WTC11 (cell line): Measurements from ENCODE around the gene UNC50.

Source experiments
- AR ChIP-seq: fragments of 250-450 bp; sonication (Bioruptor Pico); IDR thresholded peaks from 2 replicates; pipeline ENCODE4 v1.9.0; 2021; ENCODE audit warnings: mild to moderate bottlenecking
- JUN ChIP-seq: sonication (generic); formaldehyde crosslinking; IDR thresholded peaks from 2 replicates; pipeline ENCODE4 v1.8.0; 2023; ENCODE audit warnings: mild to moderate bottlenecking, missing genetic modification reagents
- ZNF138 ChIP-seq: sonication (generic); formaldehyde crosslinking; conservative IDR thresholded peaks from 2 replicates; pipeline ENCODE4 v1.8.1; 2022; ENCODE audit warnings: mild to moderate bottlenecking, moderate library complexity, missing genetic modification reagents
- ZNF232 ChIP-seq: sonication (generic); formaldehyde crosslinking; IDR thresholded peaks from 2 replicates; pipeline ENCODE4 v1.8.0; 2022; ENCODE audit warnings: mild to moderate bottlenecking, missing genetic modification reagents
- TF ChIP-seq, protein P1 (sequence below): fragments of 200-600 bp; IDR thresholded peaks from 2 replicates; pipeline ENCODE4 v1.8.0; 2022; ENCODE audit warnings: antibody characterized with exemption
- TF ChIP-seq, protein P2 (sequence below): sonication (generic); formaldehyde crosslinking; IDR thresholded peaks from 2 replicates; pipeline ENCODE4 v1.8.0; 2022; ENCODE audit warnings: mild to moderate bottlenecking, missing genetic modification reagents
- TF ChIP-seq, protein P3 (sequence below): sonication (generic); formaldehyde crosslinking; IDR thresholded peaks from 2 replicates; pipeline ENCODE4 v1.8.1; 2023; ENCODE audit warnings: mild to moderate bottlenecking, missing genetic modification reagents

DNA sequence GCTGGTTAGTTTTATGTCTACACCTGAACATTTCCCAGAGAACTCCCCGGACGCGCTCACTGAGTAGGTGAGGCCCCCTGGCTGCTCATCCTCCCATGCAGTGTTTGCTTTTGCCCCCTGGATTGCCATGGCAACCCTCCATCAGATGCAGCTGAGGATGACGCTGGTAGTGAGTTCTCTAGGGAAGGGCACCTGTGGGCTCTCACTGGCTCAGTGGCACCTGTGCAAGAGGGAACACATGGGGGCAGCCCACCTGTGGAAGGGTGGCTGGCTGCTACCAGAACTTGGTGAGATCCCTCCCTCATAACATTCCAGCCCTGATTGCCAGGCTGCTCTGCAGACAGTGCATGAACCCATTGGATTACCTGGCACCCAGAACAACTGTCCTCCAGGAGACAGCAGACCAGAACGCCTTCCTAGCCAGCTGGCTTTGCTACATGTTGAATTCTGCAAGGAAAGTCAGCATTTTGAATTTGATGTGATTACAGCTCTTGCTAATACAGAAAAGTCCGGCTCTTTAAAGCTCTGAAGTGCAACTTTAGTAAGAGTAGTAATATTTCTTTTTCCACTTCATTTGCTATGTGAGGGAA lies 21.7 kb upstream of the UNC50 start:
- TF ChIP-seq, protein P1, sequence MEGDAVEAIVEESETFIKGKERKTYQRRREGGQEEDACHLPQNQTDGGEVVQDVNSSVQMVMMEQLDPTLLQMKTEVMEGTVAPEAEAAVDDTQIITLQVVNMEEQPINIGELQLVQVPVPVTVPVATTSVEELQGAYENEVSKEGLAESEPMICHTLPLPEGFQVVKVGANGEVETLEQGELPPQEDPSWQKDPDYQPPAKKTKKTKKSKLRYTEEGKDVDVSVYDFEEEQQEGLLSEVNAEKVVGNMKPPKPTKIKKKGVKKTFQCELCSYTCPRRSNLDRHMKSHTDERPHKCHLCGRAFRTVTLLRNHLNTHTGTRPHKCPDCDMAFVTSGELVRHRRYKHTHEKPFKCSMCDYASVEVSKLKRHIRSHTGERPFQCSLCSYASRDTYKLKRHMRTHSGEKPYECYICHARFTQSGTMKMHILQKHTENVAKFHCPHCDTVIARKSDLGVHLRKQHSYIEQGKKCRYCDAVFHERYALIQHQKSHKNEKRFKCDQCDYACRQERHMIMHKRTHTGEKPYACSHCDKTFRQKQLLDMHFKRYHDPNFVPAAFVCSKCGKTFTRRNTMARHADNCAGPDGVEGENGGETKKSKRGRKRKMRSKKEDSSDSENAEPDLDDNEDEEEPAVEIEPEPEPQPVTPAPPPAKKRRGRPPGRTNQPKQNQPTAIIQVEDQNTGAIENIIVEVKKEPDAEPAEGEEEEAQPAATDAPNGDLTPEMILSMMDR, result no peak
- TF ChIP-seq, protein P2, sequence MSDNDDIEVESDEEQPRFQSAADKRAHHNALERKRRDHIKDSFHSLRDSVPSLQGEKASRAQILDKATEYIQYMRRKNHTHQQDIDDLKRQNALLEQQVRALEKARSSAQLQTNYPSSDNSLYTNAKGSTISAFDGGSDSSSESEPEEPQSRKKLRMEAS (CRISPR knock-in tag), result no peak
- TF ChIP-seq AR (no peak), JUN (CRISPR knock-in tag) (no peak), ZNF138 (no peak), ZNF232 (CRISPR knock-in tag) (no peak)
- TF ChIP-seq, protein P3, sequence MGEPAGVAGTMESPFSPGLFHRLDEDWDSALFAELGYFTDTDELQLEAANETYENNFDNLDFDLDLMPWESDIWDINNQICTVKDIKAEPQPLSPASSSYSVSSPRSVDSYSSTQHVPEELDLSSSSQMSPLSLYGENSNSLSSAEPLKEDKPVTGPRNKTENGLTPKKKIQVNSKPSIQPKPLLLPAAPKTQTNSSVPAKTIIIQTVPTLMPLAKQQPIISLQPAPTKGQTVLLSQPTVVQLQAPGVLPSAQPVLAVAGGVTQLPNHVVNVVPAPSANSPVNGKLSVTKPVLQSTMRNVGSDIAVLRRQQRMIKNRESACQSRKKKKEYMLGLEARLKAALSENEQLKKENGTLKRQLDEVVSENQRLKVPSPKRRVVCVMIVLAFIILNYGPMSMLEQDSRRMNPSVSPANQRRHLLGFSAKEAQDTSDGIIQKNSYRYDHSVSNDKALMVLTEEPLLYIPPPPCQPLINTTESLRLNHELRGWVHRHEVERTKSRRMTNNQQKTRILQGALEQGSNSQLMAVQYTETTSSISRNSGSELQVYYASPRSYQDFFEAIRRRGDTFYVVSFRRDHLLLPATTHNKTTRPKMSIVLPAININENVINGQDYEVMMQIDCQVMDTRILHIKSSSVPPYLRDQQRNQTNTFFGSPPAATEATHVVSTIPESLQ (CRISPR knock-in tag), result no peak
